IMR-90 (cell line): ENCODE results near the gene OSBP2. TPM values are rescaled to one million over a fixed set of nuclear protein-coding genes. Genes with fewer than 3 reads are reported as not detected.

Source experiments
- ATAC-seq: fragments of 200-7000 bp; cut with Tn5 transposase; 2 replicates; pipeline ENCODE4 v1.9.1; 2020; ENCODE audit warnings: low read depth, mild to moderate bottlenecking, moderate library complexity
- BruUV-seq: library from RNA; stranded (reverse); fragments of 400-500 nt; replicated peaks from 2 replicates; lab custom pipeline; 2021; lab: Mats Ljungman, UMichigan
- CTCF ChIA-PET: fragments of 300-600 bp; formaldehyde crosslinking; extraction: SDS; loops from one replicate; lab custom pipeline; 2021; ENCODE audit warnings: antibody characterized with exemption; lab: Yijun Ruan, JAX
- POLR2A ChIA-PET: fragments of 300-600 bp; sonication (Branson Sonifier 250); formaldehyde crosslinking; loops from one replicate; lab custom pipeline; 2022; ENCODE audit warnings: antibody characterized with exemption; ENCODE audit not compliant: unreplicated experiment; lab: Charles Lee
- DNase-seq: peaks from one replicate; pipeline ENCODE4 v3.0.0; 2013
- H2AFZ ChIP-seq: replicated peaks from 2 replicates; pipeline ENCODE3; 2013; ENCODE audit warnings: low read length, mild to moderate bottlenecking; ENCODE audit not compliant: poor library complexity
- H2AK5ac ChIP-seq: 2 replicates; pipeline ENCODE4 v1.6.1; 2013; ENCODE audit warnings: low read depth, low read length, inconsistent platforms
- H2AK9ac ChIP-seq: replicated peaks from 2 replicates; pipeline ENCODE3; 2013; ENCODE audit warnings: mild to moderate bottlenecking, low read depth, low read length, moderate library complexity; ENCODE audit not compliant: poor library complexity
- H2BK120ac ChIP-seq: 2 replicates; pipeline ENCODE4 v1.6.1; 2013; ENCODE audit warnings: low read depth, low read length, inconsistent platforms
- H2BK15ac ChIP-seq: 3 replicates; pipeline ENCODE4 v1.6.1; 2013; ENCODE audit warnings: low read depth, low read length, inconsistent platforms
- H2BK20ac ChIP-seq: 2 replicates; pipeline ENCODE4 v1.6.1; 2013; ENCODE audit warnings: low read depth, mild to moderate bottlenecking, inconsistent platforms, low read length, moderate library complexity
- H2BK5ac ChIP-seq: 2 replicates; pipeline ENCODE4 v1.6.1; 2013; ENCODE audit warnings: mild to moderate bottlenecking, low read depth, low read length, inconsistent platforms; ENCODE audit not compliant: poor library complexity, severe bottlenecking
- H3K14ac ChIP-seq: replicated peaks from 2 replicates; pipeline ENCODE4 v1.6.1; 2013; ENCODE audit warnings: low read depth, low read length, inconsistent platforms
- H3K18ac ChIP-seq: 2 replicates; pipeline ENCODE4 v1.6.1; 2013; ENCODE audit warnings: low read depth, low read length, control low read depth
- H3K23ac ChIP-seq: 2 replicates; pipeline ENCODE4 v1.6.1; 2013; ENCODE audit warnings: low read depth, low read length, inconsistent platforms
- H3K27ac ChIP-seq: 2 replicates; pipeline ENCODE4 v1.5.1; 2013; ENCODE audit warnings: mild to moderate bottlenecking, control low read depth, low read length; ENCODE audit not compliant: insufficient read depth
- H3K27me3 ChIP-seq: 2 replicates; pipeline ENCODE4 v1.6.1; 2013; ENCODE audit warnings: low read length; ENCODE audit not compliant: control insufficient read depth, insufficient read depth
- H3K36me3 ChIP-seq: 2 replicates; pipeline ENCODE4 v1.6.1; 2013; ENCODE audit warnings: low read length, mixed read lengths; ENCODE audit not compliant: control insufficient read depth, insufficient read depth
- H3K4ac ChIP-seq: 2 replicates; pipeline ENCODE4 v1.6.1; 2013; ENCODE audit warnings: low read depth, low read length, inconsistent platforms
- H3K4me1 ChIP-seq: 2 replicates; pipeline ENCODE4 v1.6.1; 2013; ENCODE audit warnings: low read length, mixed read lengths; ENCODE audit not compliant: control insufficient read depth, insufficient read depth
- H3K4me2 ChIP-seq: 2 replicates; pipeline ENCODE4 v1.6.1; 2013; ENCODE audit warnings: low read depth, mild to moderate bottlenecking, control low read depth, low read length, moderate library complexity
- H3K4me3 ChIP-seq: 2 replicates; pipeline ENCODE4 v1.5.1; 2013; ENCODE audit warnings: low read depth, mild to moderate bottlenecking, control low read depth, low read length, moderate library complexity; ENCODE audit not compliant: insufficient read depth
- H3K56ac ChIP-seq: 2 replicates; pipeline ENCODE4 v1.6.1; 2013; ENCODE audit warnings: low read length, inconsistent platforms; ENCODE audit not compliant: insufficient read depth; ENCODE audit errors: extremely low read depth
- H3K79me1 ChIP-seq, 2 experiments: 2 replicates each; pipeline ENCODE4 v1.6.1; 2013; ENCODE audit warnings: low read length in 2 of 2, inconsistent platforms in 1 of 2, low read depth in 1 of 2
- H3K9ac ChIP-seq: 2 replicates; pipeline ENCODE4 v1.6.1; 2013; ENCODE audit warnings: low read depth, low read length, control low read depth
- H3K9me1 ChIP-seq: 2 replicates; pipeline ENCODE4 v1.6.1; 2013; ENCODE audit warnings: low read length, inconsistent platforms; ENCODE audit not compliant: insufficient read depth
- H3K9me3 ChIP-seq: 2 replicates; pipeline ENCODE4 v1.6.1; 2013; ENCODE audit warnings: low read length; ENCODE audit not compliant: control insufficient read depth, insufficient read depth
- H4K20me1 ChIP-seq: 2 replicates; pipeline ENCODE4 v1.6.1; 2013; ENCODE audit warnings: low read length, inconsistent platforms; ENCODE audit not compliant: insufficient read depth
- H4K5ac ChIP-seq: 2 replicates; pipeline ENCODE4 v1.6.1; 2013; ENCODE audit warnings: mild to moderate bottlenecking, low read depth, low read length, control low read depth
- H4K8ac ChIP-seq, 2 experiments: 2 replicates each; pipeline ENCODE4 v1.6.1; 2013; ENCODE audit warnings: low read depth in 2 of 2, low read length in 2 of 2, control low read depth in 1 of 2, inconsistent platforms in 1 of 2
- H4K91ac ChIP-seq: 2 replicates; pipeline ENCODE4 v1.6.1; 2013; ENCODE audit warnings: low read depth, low read length, inconsistent platforms; ENCODE audit not compliant: insufficient read depth
- BHLHE40 ChIP-seq: fragments of 150-350 bp; IDR thresholded peaks from 2 replicates; pipeline ENCODE4 v1.6.1; 2016; ENCODE audit warnings: mild to moderate bottlenecking, low read depth, low read length
- CEBPB ChIP-seq: IDR thresholded peaks from 2 replicates; pipeline ENCODE4 v1.6.1; 2012; ENCODE audit warnings: low read depth, low read length, improper control_type of control experiment
- CTCF ChIP-seq: conservative IDR thresholded peaks from 2 replicates; pipeline ENCODE4 v1.5.1; 2012; ENCODE audit warnings: mild to moderate bottlenecking, low read depth, low read length, improper control_type of control experiment
- FOS ChIP-seq: fragments of 150-350 bp; IDR thresholded peaks from 2 replicates; pipeline ENCODE4 v1.6.1; 2016; ENCODE audit warnings: low read depth, low read length
- MAFK ChIP-seq: IDR thresholded peaks from 2 replicates; pipeline ENCODE4 v1.6.1; 2012; ENCODE audit warnings: low read depth, low read length, improper control_type of control experiment
- MAZ ChIP-seq: IDR thresholded peaks from 2 replicates; pipeline ENCODE4 v1.6.1; 2012; ENCODE audit warnings: low read depth, mild to moderate bottlenecking, low read length, improper control_type of control experiment, moderate library complexity, borderline replicate concordance
- MXI1 ChIP-seq: IDR thresholded peaks from 2 replicates; pipeline ENCODE4 v1.6.1; 2012; ENCODE audit warnings: low read depth, mild to moderate bottlenecking, low read length, moderate library complexity, borderline replicate concordance
- NFE2L2 ChIP-seq: fragments of 150-350 bp; IDR thresholded peaks from 2 replicates; pipeline ENCODE4 v1.6.1; 2016; ENCODE audit warnings: low read depth, mild to moderate bottlenecking, low read length
- POLR2A ChIP-seq: IDR thresholded peaks from 2 replicates; pipeline ENCODE4 v1.6.1; 2012; ENCODE audit warnings: mild to moderate bottlenecking, low read depth, low read length
- RAD21 ChIP-seq: IDR thresholded peaks from 2 replicates; pipeline ENCODE4 v1.6.1; 2012; ENCODE audit warnings: low read length, improper control_type of control experiment
- RCOR1 ChIP-seq: IDR thresholded peaks from 2 replicates; pipeline ENCODE4 v1.6.1; 2012; ENCODE audit warnings: mild to moderate bottlenecking, low read length, improper control_type of control experiment; ENCODE audit not compliant: insufficient replicate concordance
- RFX5 ChIP-seq: IDR thresholded peaks from 2 replicates; pipeline ENCODE4 v1.8.0; 2012; ENCODE audit warnings: low read depth, mild to moderate bottlenecking, low read length, moderate library complexity
- SMC3 ChIP-seq: fragments of 150-350 bp; IDR thresholded peaks from 2 replicates; pipeline ENCODE4 v1.6.1; 2016; ENCODE audit warnings: low read depth, mild to moderate bottlenecking, antibody characterized with exemption, low read length, moderate library complexity
- WGBS, 2 experiments: methylation state at CpG; one replicate each; pipeline versions ENCODE4 v1.1.5 to v1.1.7; 2013; ENCODE audit warnings: missing lambda C conversion rate in 2 of 2; ENCODE audit not compliant: insufficient read length in 1 of 2; ENCODE audit errors: extremely low coverage in 2 of 2; 5-methylcytosine and 5-hydroxymethylcytosine counted together
- dilution Hi-C: fragments of 300-500 bp; cut with HindIII; formaldehyde crosslinking; loops from one replicate; pipeline ENCODE4 v1.14.3; 2018; ENCODE audit warnings: low sequenced_read_pairs; ENCODE audit not compliant: unreplicated experiment
- in situ Hi-C: fragments of 300-500 bp; cut with MboI; formaldehyde crosslinking; loops from 3 replicates; pipeline ENCODE4 v1.14.3; 2019; ENCODE audit warnings: low sequenced_read_pairs, inconsistent platforms, mixed read lengths
- intact Hi-C: fragments of 100-400 bp; cut with micrococcal nuclease; formaldehyde crosslinking; loops from 2 replicates; pipeline ENCODE4 v1.10.0; 2022
- polyA plus RNA-seq, 3 experiments: library from polyadenylated mRNA; depleted of rRNA; stranded (reverse); fragments of >200 nt; gene quantifications; 2 replicates each; pipeline ENCODE4 v1.2.3, GENCODE V29; 2012; ENCODE audit warnings: low replicate concordance in 1 of 3
- total RNA-seq: library from RNA; depleted of rRNA; stranded (reverse); fragments of >200 nt; gene quantifications from 2 replicates; pipeline ENCODE4 v1.2.3, GENCODE V29; 2012
- TF ChIP-seq, protein P1 (sequence below): fragments of 150-350 bp; IDR thresholded peaks from 2 replicates; pipeline ENCODE4 v1.6.1; 2017; ENCODE audit warnings: mild to moderate bottlenecking, antibody characterized with exemption, low read length, low read depth
- TF ChIP-seq, protein P2 (sequence below): fragments of 150-350 bp; IDR thresholded peaks from 2 replicates; pipeline ENCODE4 v1.6.1; 2016; ENCODE audit warnings: low read depth, mild to moderate bottlenecking, low read length, moderate library complexity, borderline replicate concordance

Gene OSBP2
- total and polyA plus RNA-seq, 2 of the 4 experiments (the other 2 are of a cell fraction): 1.8 to 2.2 TPM

- Histone ChIP-seq H3K56ac (no peak overlapping the region), H4K8ac (no peak overlapping the region), H2AFZ (no peak overlapping the region), H3K36me3 (no peaks in the 10 kb centered on the region), H3K4me2 (no peak overlapping the region), H4K5ac (no peak overlapping the region), H4K91ac (no peak overlapping the region), H2AK9ac (no peak overlapping the region), H3K27me3 (no peaks in the 10 kb centered on the region; the same call in 1 of the 2 replicates), H2BK5ac (no peak overlapping the region), H3K9me1 (no peaks in the 10 kb centered on the region), H3K27ac (no peak overlapping the region), H2BK20ac (no peak overlapping the region), H3K4me1 (no peaks in the 10 kb centered on the region), H4K20me1 (no peaks in the 10 kb centered on the region), H3K4me3 (no peak overlapping the region), H3K9ac (no peak overlapping the region), H3K14ac (no peak overlapping the region), H3K23ac (no peak overlapping the region), H3K9me3 (no peaks in the 10 kb centered on the region), H3K18ac (no peak overlapping the region), H3K4ac (no peak overlapping the region), H3K79me1 (no peaks in the 10 kb centered on the region), H2AK5ac (no peak overlapping the region), H2BK15ac (no peak overlapping the region), H2BK120ac (no peak overlapping the region)
- no TSS peak for BruUV-seq
- TF ChIP-seq MAZ (no peak), NFE2L2 (no peak), RAD21 (no peak), MAFK (no peak), POLR2A (no peak), BHLHE40 (no peak), CTCF (no peak), MXI1 (no peak), RCOR1 (no peak), SMC3 (no peak), FOS (no peak), CEBPB (no peak), RFX5 (no peak)
- TF ChIP-seq, protein P1, sequence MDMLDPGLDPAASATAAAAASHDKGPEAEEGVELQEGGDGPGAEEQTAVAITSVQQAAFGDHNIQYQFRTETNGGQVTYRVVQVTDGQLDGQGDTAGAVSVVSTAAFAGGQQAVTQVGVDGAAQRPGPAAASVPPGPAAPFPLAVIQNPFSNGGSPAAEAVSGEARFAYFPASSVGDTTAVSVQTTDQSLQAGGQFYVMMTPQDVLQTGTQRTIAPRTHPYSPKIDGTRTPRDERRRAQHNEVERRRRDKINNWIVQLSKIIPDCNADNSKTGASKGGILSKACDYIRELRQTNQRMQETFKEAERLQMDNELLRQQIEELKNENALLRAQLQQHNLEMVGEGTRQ: no peak
- TF ChIP-seq, protein P2, sequence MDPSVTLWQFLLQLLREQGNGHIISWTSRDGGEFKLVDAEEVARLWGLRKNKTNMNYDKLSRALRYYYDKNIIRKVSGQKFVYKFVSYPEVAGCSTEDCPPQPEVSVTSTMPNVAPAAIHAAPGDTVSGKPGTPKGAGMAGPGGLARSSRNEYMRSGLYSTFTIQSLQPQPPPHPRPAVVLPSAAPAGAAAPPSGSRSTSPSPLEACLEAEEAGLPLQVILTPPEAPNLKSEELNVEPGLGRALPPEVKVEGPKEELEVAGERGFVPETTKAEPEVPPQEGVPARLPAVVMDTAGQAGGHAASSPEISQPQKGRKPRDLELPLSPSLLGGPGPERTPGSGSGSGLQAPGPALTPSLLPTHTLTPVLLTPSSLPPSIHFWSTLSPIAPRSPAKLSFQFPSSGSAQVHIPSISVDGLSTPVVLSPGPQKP: no peak
- POLR2A ChIA-PET: no interaction called here
- intact Hi-C loops: no loop called here
- no peak for ATAC-seq
- in situ Hi-C loops: no loop called here
- dilution Hi-C loops: no loop called here
- CTCF ChIA-PET: no interaction called here
- WGBS, 2 experiments: 80% methylated on average over 1 of the region's 2 CpGs; no CpG with 5 or more reads in 1 of the 2 experiments
- DNase-seq: no peak
These were observed 215.7 kb downstream of the OSBP2 start for GRCh38 chr22:30910358-30910757.
